NB4 (cell line): Measurements from ENCODE around the gene TMEM178B.

Experiments
- CTCF ChIP-seq: IDR thresholded peaks from one replicate; pipeline ENCODE4 v1.5.1; 2012; ENCODE audit warnings: low read depth, low read length
- MAX ChIP-seq: IDR thresholded peaks from 2 replicates; pipeline ENCODE4 v1.6.1; 2011; ENCODE audit warnings: low read depth, low read length
- POLR2A ChIP-seq: IDR thresholded peaks from 2 replicates; pipeline ENCODE4 v1.6.1; 2011; ENCODE audit warnings: mild to moderate bottlenecking; ENCODE audit not compliant: insufficient read length; ENCODE audit errors: extremely low read depth

- TF ChIP-seq CTCF (no peak), MAX (no peak), POLR2A (no peak)
Measured at GRCh38 chr7:141377906-141378305, 304.0 kb downstream of the TMEM178B start.
